ENCODE results near the gene TRIP13. TPM values are rescaled to one million over a fixed set of nuclear protein-coding genes. Genes with fewer than 3 reads are reported as not detected.

TRIP13 gene
- total and polyA plus RNA-seq, 3 donors from 2014 or later = 34.3 to 71.6 (median 49.1) TPM

GRCh38 chr5:864492-865167, 28.1 kb upstream of the TRIP13 start:
- WGBS, 2 donors = 56 to 62% methylated on average over 12 to 15 of the region's 15 CpGs
- DNase-seq = peak; percentile 55
- H3K4me1 ChIP-seq = peaks cover 6% of the 10 kb centered on the region
- H3K27me3 ChIP-seq = no peaks in the 10 kb centered on the region
- H3K9me3 ChIP-seq = no peaks in the 10 kb centered on the region
- no peaks in the 10 kb centered on the region for H3K36me3 ChIP-seq (ENCODE audit: low read depth, missing control alignments)
- no peak overlapping the region for H3K27ac ChIP-seq
- TF ChIP-seq POLR2A (IDR thresholded peaks at IDR 0.05) (no peak), CTCF (IDR thresholded peaks at IDR 0.05) (no peak)
- intact Hi-C loops (cut with DNase I; ENCODE audit: low total_unique reads) = no loop called here
- H3K4me3 ChIP-seq = no peak overlapping the region

- WGBS, 2 donors = 79 to 91% methylated on average over 16 to 24 of the region's 24 CpGs
- no peak overlapping the region for H3K27ac ChIP-seq
- no peaks in the 10 kb centered on the region for H3K36me3 ChIP-seq (ENCODE audit: low read depth, missing control alignments)
- TF ChIP-seq POLR2A (IDR thresholded peaks at IDR 0.05) (no peak), CTCF (IDR thresholded peaks at IDR 0.05) (no peak)
- DNase-seq = no peak
- H3K27me3 ChIP-seq = no peaks in the 10 kb centered on the region
- intact Hi-C loops (cut with DNase I; ENCODE audit: low total_unique reads) = no loop called here
- H3K4me1 ChIP-seq = peaks cover 6% of the 10 kb centered on the region
- no peak overlapping the region for H3K4me3 ChIP-seq
- no peaks in the 10 kb centered on the region for H3K9me3 ChIP-seq
Observed at GRCh38 chr5:865168-865521, 27.5 kb upstream of the TRIP13 start.

- intact Hi-C loops (cut with DNase I; ENCODE audit: low total_unique reads) = no loop called here
- WGBS, 2 donors = 93% methylated on average over 10 of the region's 10 CpGs; no CpG with 5 or more reads in 1 of the 2 donors
- Histone ChIP-seq H3K4me3 (no peak overlapping the region), H3K27me3 (no peaks in the 10 kb centered on the region), H3K9me3 (no peaks in the 10 kb centered on the region), H3K36me3 (ENCODE audit: low read depth, missing control alignments) (no peaks in the 10 kb centered on the region), H3K4me1 (peaks cover 6% of the 10 kb centered on the region), H3K27ac (no peak overlapping the region)
- DNase-seq = no peak
- TF ChIP-seq POLR2A (IDR thresholded peaks at IDR 0.05) (no peak), CTCF (IDR thresholded peaks at IDR 0.05) (no peak)
Observed at GRCh38 chr5:865771-866170, 26.9 kb upstream of the TRIP13 start.

GRCh38 chr5:867300-867870, 25.3 kb upstream of the TRIP13 start:
- H3K27me3 ChIP-seq = no peaks in the 10 kb centered on the region
- H3K9me3 ChIP-seq = no peaks in the 10 kb centered on the region
- intact Hi-C loops (cut with DNase I; ENCODE audit: low total_unique reads) = no loop called here
- no peaks in the 10 kb centered on the region for H3K36me3 ChIP-seq (ENCODE audit: low read depth, missing control alignments)
- no peak overlapping the region for H3K27ac ChIP-seq
- no peak for TF ChIP-seq CTCF (IDR thresholded peaks at IDR 0.05)
- no peak for TF ChIP-seq POLR2A (IDR thresholded peaks at IDR 0.05)
- no peak for DNase-seq
- peaks cover 6% of the 10 kb centered on the region for H3K4me1 ChIP-seq
- no peak overlapping the region for H3K4me3 ChIP-seq
- 95 to 96% methylated on average over 6 of the region's 6 CpGs for WGBS, 2 donors

All from testis (tissue), 3 donors.